ENCODE measurements around the gene RELN.

DNA sequence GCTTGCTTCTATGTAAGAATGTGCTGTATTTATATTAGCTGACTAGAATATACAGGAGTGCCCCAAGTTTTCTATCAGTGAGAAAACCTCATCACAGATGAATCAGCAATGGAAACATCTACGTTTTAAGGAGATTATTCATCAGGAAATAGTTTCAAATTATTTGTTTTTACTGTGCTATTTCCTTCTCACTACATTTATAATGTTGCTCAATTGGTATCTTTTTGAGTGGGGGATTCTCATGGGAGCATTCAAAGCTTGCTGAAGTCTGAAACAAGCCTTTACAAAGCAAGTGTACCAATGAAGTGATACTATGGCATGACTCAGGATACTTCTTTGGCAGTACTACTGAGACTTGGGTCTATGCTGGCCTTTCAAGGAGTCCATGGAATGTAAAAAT is 352.4 kb downstream of the RELN start:
- TF ChIP-seq CTCF (IDR thresholded peaks at IDR 0.05) (no peak), POLR2A (IDR thresholded peaks at IDR 0.05) (no peak)

Data from testis (tissue), 2 donors.